K562 (cell line): ENCODE data around the gene PMFBP1. TPM values are rescaled to one million over a fixed set of nuclear protein-coding genes. Genes with fewer than 3 reads are reported as not detected.

Experiments
- ATAC-seq: fragments of 200-7000 bp; cut with Tn5 transposase; 3 replicates; pipeline ENCODE4 v1.9.1; 2020; ENCODE audit warnings: moderate library complexity
- BruUV-seq: library from RNA; stranded (reverse); fragments of 400-500 nt; replicated peaks from 2 replicates; lab custom pipeline; 2021; lab: Mats Ljungman, UMichigan
- CTCF ChIA-PET: fragments of 300-600 bp; formaldehyde crosslinking; extraction: SDS; loops from one replicate; lab custom pipeline; 2021; ENCODE audit warnings: low intra/inter-chr PET ratio; lab: Yijun Ruan, JAX
- POLR2A ChIA-PET: fragments of 300-600, 350-650 bp; sonication (Branson Sonifier 250); formaldehyde crosslinking; extraction: SDS; loops from one replicate; lab custom pipeline; 2021; ENCODE audit warnings: antibody characterized with exemption, inconsistent platforms; lab: Yijun Ruan, JAX
- DNase-seq, 4 experiments: peaks; one replicate each; pipeline versions ENCODE4 v3.0.0 to v3.0.0-alpha.2; 2011 to 2018; ENCODE audit warnings: low spot score in 3 of 4, mixed read lengths in 3 of 4; ENCODE audit errors: extremely low read depth in 1 of 4
- FAIRE-seq: peaks from 2 replicates; lab custom pipeline; 2011; peaks lifted over from hg19 to GRCh38; lab: Jason Lieb, UNC
- H2AFZ ChIP-seq: 2 replicates; pipeline ENCODE4 v1.6.0; 2011; ENCODE audit warnings: low read depth, low read length, control low read depth, inconsistent platforms
- H3K27ac ChIP-seq: fragments of 200-600 bp; 3 replicates; pipeline ENCODE4 v1.8.0; 2011; ENCODE audit warnings: low read depth, mild to moderate bottlenecking, control low read depth, inconsistent platforms, low read length, moderate library complexity, mixed read lengths; ENCODE audit errors: extremely low read depth
- H3K27me3 ChIP-seq, 2 experiments: fragments of 300-600 bp in 1 of 2; 2 replicates in 1 of 2; 3 replicates in 1 of 2; pipeline versions ENCODE4 v1.6.0 to v1.8.0; 2011; ENCODE audit warnings: inconsistent platforms in 2 of 2, low read length in 2 of 2, mild to moderate bottlenecking in 1 of 2, mixed read lengths in 1 of 2, moderate library complexity in 1 of 2; ENCODE audit not compliant: control insufficient read depth in 2 of 2, insufficient read depth in 2 of 2
- H3K36me3 ChIP-seq: fragments of 300-600 bp; 3 replicates; pipeline ENCODE4 v1.8.0; 2011; ENCODE audit warnings: mild to moderate bottlenecking, low read length, inconsistent platforms; ENCODE audit not compliant: control insufficient read depth, insufficient read depth
- H3K4me1 ChIP-seq, 2 experiments: fragments of 200-600 bp in 1 of 2; replicated peaks in 1 of 2; 2 replicates in 1 of 2; 3 replicates in 1 of 2; pipeline versions ENCODE4 v1.5.1 to v1.8.0; 2011; ENCODE audit warnings: inconsistent platforms in 2 of 2, low read length in 2 of 2, mild to moderate bottlenecking in 1 of 2, mixed read lengths in 1 of 2, moderate library complexity in 1 of 2; ENCODE audit not compliant: control insufficient read depth in 2 of 2, insufficient read depth in 2 of 2
- H3K4me2 ChIP-seq: 2 replicates; pipeline ENCODE4 v1.6.1; 2011; ENCODE audit warnings: low read length, control low read depth, inconsistent platforms, mixed read lengths; ENCODE audit not compliant: insufficient read depth
- H3K4me3 ChIP-seq: fragments of 200-600 bp; sonication (generic), shearing (Covaris generic); 2 replicates; pipeline ENCODE4 v1.5.1; 2016; ENCODE audit warnings: control low read depth, inconsistent platforms
- H3K79me2 ChIP-seq: fragments of 200-600 bp; 3 replicates; pipeline ENCODE4 v1.8.0; 2011; ENCODE audit warnings: low read length, inconsistent platforms; ENCODE audit not compliant: control insufficient read depth, insufficient read depth
- H3K9ac ChIP-seq, 2 experiments: 2 replicates each; pipeline versions ENCODE4 v1.6.0 to v1.6.1; 2011; ENCODE audit warnings: low read depth in 2 of 2, low read length in 2 of 2, control low read depth in 1 of 2, inconsistent platforms in 1 of 2, mild to moderate bottlenecking in 1 of 2, mixed read lengths in 1 of 2; ENCODE audit not compliant: insufficient read depth in 1 of 2
- H3K9me1 ChIP-seq: one replicate; pipeline ENCODE4 v1.6.0; 2011; ENCODE audit warnings: inconsistent platforms, mild to moderate bottlenecking, low read length, moderate library complexity; ENCODE audit not compliant: control insufficient read depth, insufficient read depth
- H3K9me3 ChIP-seq: replicated peaks from 2 replicates; pipeline ENCODE4 v1.5.1; 2011; ENCODE audit warnings: low read depth, low read length, inconsistent platforms; ENCODE audit not compliant: control insufficient read depth, insufficient read depth
- H4K20me1 ChIP-seq: replicated peaks from 2 replicates; pipeline ENCODE4 v1.6.1; 2011; ENCODE audit warnings: low read length, inconsistent platforms, mixed read lengths; ENCODE audit not compliant: control insufficient read depth, insufficient read depth
- C11orf30 ChIP-seq: fragments of 450-650 bp; IDR thresholded peaks from 2 replicates; pipeline ENCODE4 v1.6.1; 2016; ENCODE audit warnings: low read depth, mild to moderate bottlenecking
- CSDE1 ChIP-seq, 2 experiments: fragments of 450-650 bp; IDR thresholded peaks; 2 replicates each; pipeline ENCODE4 v1.6.1; 2016; ENCODE audit warnings: mild to moderate bottlenecking in 1 of 2
- FOSL1 ChIP-seq: fragments of 200-800 bp; sonication (Bioruptor generic); conservative IDR thresholded peaks from 2 replicates; pipeline ENCODE4 v1.6.1; 2016; ENCODE audit warnings: missing genetic modification characterization, missing compliant biosample characterization
- FOXM1 ChIP-seq, 2 experiments: fragments of 450-650 bp in 1 of 2; sonication (generic) in 1 of 2; formaldehyde crosslinking in 1 of 2; IDR thresholded peaks; 2 replicates each; pipeline versions ENCODE4 v1.6.1 to v1.9.0; 2017 to 2022; ENCODE audit warnings: low read depth in 2 of 2, mild to moderate bottlenecking in 2 of 2, missing genetic modification reagents in 1 of 2, moderate library complexity in 1 of 2
- GABPB2 ChIP-seq: fragments of 250-450 bp; sonication (Bioruptor Pico); conservative IDR thresholded peaks from 2 replicates; pipeline ENCODE4 v1.5.1; 2021; ENCODE audit warnings: mild to moderate bottlenecking
- MEF2A ChIP-seq: IDR thresholded peaks from 2 replicates; pipeline ENCODE4 v1.6.1; 2011; ENCODE audit warnings: low read depth, mild to moderate bottlenecking, low read length, moderate library complexity; ENCODE audit not compliant: control insufficient read depth
- OTX1 ChIP-seq: fragments of 450-650 bp; formaldehyde crosslinking; IDR thresholded peaks from 2 replicates; pipeline ENCODE4 v1.4.0; 2022; ENCODE audit warnings: mild to moderate bottlenecking
- ZBTB49 ChIP-seq: sonication (generic); formaldehyde crosslinking; IDR thresholded peaks from 2 replicates; pipeline ENCODE4 v1.8.0; 2022; ENCODE audit warnings: missing genetic modification reagents, mild to moderate bottlenecking, borderline replicate concordance
- ZNF512 ChIP-seq: IDR thresholded peaks from 2 replicates; pipeline ENCODE4 v1.6.1; 2016; ENCODE audit warnings: missing genetic modification characterization, missing compliant biosample characterization
- ZNF639 ChIP-seq, 2 experiments: fragments of 200-800 bp in 1 of 2; sonication (Bioruptor generic) in 1 of 2; sonication (generic) in 1 of 2; formaldehyde crosslinking in 1 of 2; IDR thresholded peaks in 1 of 2; conservative IDR thresholded peaks in 1 of 2; 2 replicates each; pipeline versions ENCODE4 v1.5.0 to v1.6.1; 2016 to 2020; ENCODE audit warnings: missing compliant biosample characterization in 1 of 2, missing genetic modification characterization in 1 of 2, missing genetic modification reagents in 1 of 2
- ZNF717 ChIP-seq: fragments of 250-450 bp; sonication (Bioruptor Pico); IDR thresholded peaks from 2 replicates; pipeline ENCODE4 v1.5.0; 2021
- WGBS: fragments of 100-300 bp; shearing (Covaris generic); methylation state at CpG from one replicate; pipeline ENCODE4 v1.1.6; 2016; ENCODE audit warnings: low coverage, mixed read lengths; ENCODE audit not compliant: insufficient coverage; ENCODE audit errors: missing lambda C conversion rate; 5-methylcytosine and 5-hydroxymethylcytosine counted together
- in situ Hi-C: fragments of 300-500 bp; cut with MboI; formaldehyde crosslinking; loops from 4 replicates; pipeline ENCODE4 v1.15.0; 2018; ENCODE audit warnings: inconsistent platforms, mixed read lengths
- intact Hi-C: fragments of 100-400 bp; cut with micrococcal nuclease; formaldehyde crosslinking; loops from 2 replicates; pipeline ENCODE4 v1.14.2; 2022
- polyA plus RNA-seq, 8 experiments: library from polyadenylated mRNA; depleted of rRNA in 4 of 8; stranded (reverse) in 5 of 8; unstranded in 3 of 8; fragments of >200 nt; fragmentation: Nextera tagmentation in 2 of 8; fragmentation: Illumina TruSeq in 1 of 8; extraction: Ambion mirVana in 2 of 8; extraction: Trizol in 1 of 8; gene quantifications; 2 replicates each; pipeline versions ENCODE4 v1.2.1 to v1.2.3, GENCODE V29; 2011 to 2014; ENCODE audit warnings: inconsistent platforms in 1 of 8, missing spikeins in 1 of 8
- total RNA-seq, 7 experiments: library from RNA; depleted of rRNA in 6 of 7; stranded (reverse); fragments of >200 nt in 6 of 7; fragmentation: Illumina TruSeq in 2 of 7; extraction: Trizol in 2 of 7; gene quantifications; 2 replicates each; pipeline versions ENCODE4 v1.2.1 to v1.2.3, GENCODE V29; 2011 to 2021; ENCODE audit warnings: low replicate concordance in 1 of 7

PMFBP1 gene
- total and polyA plus RNA-seq, 9 of the 15 experiments (the other 6 are each of a cell fraction or from before 2014, with no cell fraction given) = 0.13 to 0.91 (median 0.47) TPM

GRCh38 chr16:72137380-72138063 lies 34.4 kb downstream of the PMFBP1 start:
- in situ Hi-C loops = no loop called here
- H3K27ac ChIP-seq = no peak overlapping the region
- WGBS = under 1% methylated on average over 13 of the region's 15 CpGs

More at GRCh38 chr16:72137380-72138063, 34.4 kb downstream of the PMFBP1 start:
- Histone ChIP-seq H3K4me2 (no peak overlapping the region), H3K79me2 (no peaks in the 10 kb centered on the region), H2AFZ (no peak overlapping the region), H3K36me3 (no peaks in the 10 kb centered on the region), H3K4me3 (no peak overlapping the region), H3K9ac (no peak overlapping the region), H3K4me1 (no peaks in the 10 kb centered on the region), H3K9me1 (no peaks in the 10 kb centered on the region), H3K9me3 (no peaks in the 10 kb centered on the region), H4K20me1 (no peaks in the 10 kb centered on the region), H3K27me3 (peaks cover 0 to 40% of the 10 kb centered on the region in 2 experiments; a peak in 4 of 5 replicates)
- ATAC-seq = no peak
- BruUV-seq = no TSS peak
- TF ChIP-seq ZNF639 (CRISPR knock-in tag; conservative IDR thresholded peaks at IDR 0.05 in 1 of 2, IDR thresholded peaks at IDR 0.05 in 1 of 2) (no peak), FOSL1 (no peak), C11orf30 (no peak), FOXM1 (IDR thresholded peaks at IDR 0.05; ENCODE audit: low read depth) (no peak), FOXM1 (CRISPR knock-in tag; IDR thresholded peaks at IDR 0.05; ENCODE audit: low read depth) (no peak), ZBTB49 (CRISPR knock-in tag) (no peak), MEF2A (no peak), ZNF717 (CRISPR knock-in tag) (no peak), GABPB2 (CRISPR knock-in tag) (no peak), ZNF512 (no peak), CSDE1 (IDR thresholded peaks at IDR 0.05) (no peak), OTX1 (CRISPR knock-in tag) (no peak)
- CTCF ChIA-PET = no interaction called here
- POLR2A ChIA-PET = no interaction called here
- intact Hi-C loops = loop anchor here (10.0 kb wide), 1 partner anchor 87 kb away; no protein-coding TSS in a partner anchor
- no peak for FAIRE-seq
- DNase-seq = no peak
